ENCODE results near the gene RHBDD2.
A peak's percentile ranks its signal among the peaks of the same experiment; 100 is the strongest.

RHBDD2 gene

DNA sequence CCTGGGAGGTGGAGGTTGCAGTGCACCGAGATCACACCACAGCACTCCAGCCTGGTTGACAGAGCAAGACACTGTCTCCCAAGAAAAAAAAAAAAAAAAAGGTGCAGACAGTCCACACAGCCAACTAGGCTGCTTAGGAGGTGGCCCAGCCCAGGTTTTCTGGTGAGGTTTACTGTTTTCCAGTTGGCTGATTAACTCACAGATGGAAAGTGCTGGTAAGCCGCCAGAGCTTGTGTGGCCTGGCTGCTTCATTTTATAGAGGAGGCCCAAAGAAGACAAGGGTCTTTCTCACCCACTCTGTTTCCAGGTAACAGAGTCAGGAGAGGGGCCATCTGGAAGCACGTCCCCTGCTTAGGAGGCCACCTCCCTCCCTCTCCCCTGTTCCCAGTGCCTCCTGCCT, 6.2 kb downstream of the RHBDD2 start:
- H3K27ac ChIP-seq (ENCODE audit: low read length), result no peak overlapping the region
- H3K27me3 ChIP-seq (ENCODE audit: insufficient read depth, low read length, poor library complexity), result no peaks in the 10 kb centered on the region
- DNase-seq, result no peak
- ATAC-seq (ENCODE audit: insufficient read depth, low read depth), result no peak
- H3K4me2 ChIP-seq (ENCODE audit: insufficient read depth, low read length), result no peak overlapping the region
- peaks cover 81% of the 10 kb centered on the region for H3K36me3 ChIP-seq (ENCODE audit: insufficient read depth, low read length)
- H3K4me1 ChIP-seq (ENCODE audit: insufficient read depth, low read length), result peaks cover 7% of the 10 kb centered on the region
- H4K20me1 ChIP-seq (ENCODE audit: insufficient read depth, low read length), result peaks cover 21% of the 10 kb centered on the region; the same call in 1 of the 2 replicates
- H3K9me3 ChIP-seq (ENCODE audit: insufficient read depth, low read length, severe bottlenecking), result no peaks in the 10 kb centered on the region
- peaks cover 17% of the 10 kb centered on the region for H3K79me2 ChIP-seq (ENCODE audit: insufficient read depth, low read length)
- H3K9ac ChIP-seq (ENCODE audit: low read depth, low read length), result no peak overlapping the region
- no peak overlapping the region for H2AFZ ChIP-seq (ENCODE audit: low read depth, low read length)
- H3K4me3 ChIP-seq (ENCODE audit: low read depth in 1 of 2, low read length in 2 of 2), result no peak overlapping the region
- no peak for TF ChIP-seq EZH2 (IDR thresholded peaks at IDR 0.05; ENCODE audit: borderline replicate concordance, low read depth, low read length, severe bottlenecking)
- TF ChIP-seq, protein P1, sequence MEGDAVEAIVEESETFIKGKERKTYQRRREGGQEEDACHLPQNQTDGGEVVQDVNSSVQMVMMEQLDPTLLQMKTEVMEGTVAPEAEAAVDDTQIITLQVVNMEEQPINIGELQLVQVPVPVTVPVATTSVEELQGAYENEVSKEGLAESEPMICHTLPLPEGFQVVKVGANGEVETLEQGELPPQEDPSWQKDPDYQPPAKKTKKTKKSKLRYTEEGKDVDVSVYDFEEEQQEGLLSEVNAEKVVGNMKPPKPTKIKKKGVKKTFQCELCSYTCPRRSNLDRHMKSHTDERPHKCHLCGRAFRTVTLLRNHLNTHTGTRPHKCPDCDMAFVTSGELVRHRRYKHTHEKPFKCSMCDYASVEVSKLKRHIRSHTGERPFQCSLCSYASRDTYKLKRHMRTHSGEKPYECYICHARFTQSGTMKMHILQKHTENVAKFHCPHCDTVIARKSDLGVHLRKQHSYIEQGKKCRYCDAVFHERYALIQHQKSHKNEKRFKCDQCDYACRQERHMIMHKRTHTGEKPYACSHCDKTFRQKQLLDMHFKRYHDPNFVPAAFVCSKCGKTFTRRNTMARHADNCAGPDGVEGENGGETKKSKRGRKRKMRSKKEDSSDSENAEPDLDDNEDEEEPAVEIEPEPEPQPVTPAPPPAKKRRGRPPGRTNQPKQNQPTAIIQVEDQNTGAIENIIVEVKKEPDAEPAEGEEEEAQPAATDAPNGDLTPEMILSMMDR (IDR thresholded peaks at IDR 0.05; ENCODE audit: borderline replicate concordance, extremely low read depth, low read length, poor library complexity, severe bottlenecking), result no peak

DNA sequence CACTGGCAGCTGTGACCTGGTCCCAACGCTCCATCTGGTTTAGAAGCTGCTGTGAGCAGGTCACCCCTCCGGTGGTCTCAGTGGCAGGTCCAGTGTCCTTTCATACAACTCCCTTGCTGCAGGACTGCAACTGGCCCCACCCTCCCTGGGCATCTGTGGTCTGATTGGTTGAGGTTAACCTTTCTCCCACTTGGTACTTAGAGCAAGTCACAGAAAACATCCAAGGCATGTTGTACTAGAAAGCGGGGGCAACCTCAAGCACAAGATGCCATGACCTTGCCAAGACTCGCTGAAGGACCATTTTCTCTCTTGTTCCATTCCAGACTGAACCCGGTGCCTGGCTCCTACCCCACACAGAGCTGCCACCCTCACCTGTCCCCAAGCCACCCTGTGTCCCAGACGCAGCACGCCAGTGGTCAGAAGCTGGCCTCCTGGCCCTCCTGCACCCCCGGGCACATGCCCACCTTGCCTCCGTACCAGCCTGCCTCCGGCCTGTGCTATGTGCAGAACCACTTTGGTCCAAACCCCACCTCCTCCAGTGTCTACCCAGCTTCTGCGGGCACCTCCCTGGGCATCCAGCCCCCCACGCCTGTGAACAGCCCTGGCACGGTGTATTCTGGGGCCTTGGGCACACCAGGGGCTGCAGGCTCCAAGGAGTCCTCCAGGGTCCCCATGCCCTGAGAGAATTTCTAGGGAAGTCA, 9.0 kb downstream of the RHBDD2 start:
- Histone ChIP-seq H3K9me3 (ENCODE audit: insufficient read depth, low read length, severe bottlenecking) (no peaks in the 10 kb centered on the region), H2AFZ (ENCODE audit: low read depth, low read length) (no peak overlapping the region), H3K9ac (ENCODE audit: low read depth, low read length) (no peak overlapping the region), H3K27me3 (ENCODE audit: insufficient read depth, low read length, poor library complexity) (no peaks in the 10 kb centered on the region), H3K4me2 (ENCODE audit: insufficient read depth, low read length) (no peak overlapping the region), H4K20me1 (ENCODE audit: insufficient read depth, low read length) (peaks cover 21% of the 10 kb centered on the region; the same call in 1 of the 2 replicates), H3K36me3 (ENCODE audit: insufficient read depth, low read length) (peaks cover 55% of the 10 kb centered on the region), H3K27ac (ENCODE audit: low read length) (no peak overlapping the region), H3K4me1 (ENCODE audit: insufficient read depth, low read length) (no peaks in the 10 kb centered on the region), H3K4me3 (ENCODE audit: low read depth in 1 of 2, low read length in 2 of 2) (no peak overlapping the region), H3K79me2 (ENCODE audit: insufficient read depth, low read length) (no peaks in the 10 kb centered on the region)
- no peak for DNase-seq
- ATAC-seq (ENCODE audit: insufficient read depth, low read depth), result no peak
- no peak for TF ChIP-seq EZH2 (IDR thresholded peaks at IDR 0.05; ENCODE audit: borderline replicate concordance, low read depth, low read length, severe bottlenecking)
- TF ChIP-seq, protein P1 (IDR thresholded peaks at IDR 0.05; ENCODE audit: borderline replicate concordance, extremely low read depth, low read length, poor library complexity, severe bottlenecking), result no peak

DNA sequence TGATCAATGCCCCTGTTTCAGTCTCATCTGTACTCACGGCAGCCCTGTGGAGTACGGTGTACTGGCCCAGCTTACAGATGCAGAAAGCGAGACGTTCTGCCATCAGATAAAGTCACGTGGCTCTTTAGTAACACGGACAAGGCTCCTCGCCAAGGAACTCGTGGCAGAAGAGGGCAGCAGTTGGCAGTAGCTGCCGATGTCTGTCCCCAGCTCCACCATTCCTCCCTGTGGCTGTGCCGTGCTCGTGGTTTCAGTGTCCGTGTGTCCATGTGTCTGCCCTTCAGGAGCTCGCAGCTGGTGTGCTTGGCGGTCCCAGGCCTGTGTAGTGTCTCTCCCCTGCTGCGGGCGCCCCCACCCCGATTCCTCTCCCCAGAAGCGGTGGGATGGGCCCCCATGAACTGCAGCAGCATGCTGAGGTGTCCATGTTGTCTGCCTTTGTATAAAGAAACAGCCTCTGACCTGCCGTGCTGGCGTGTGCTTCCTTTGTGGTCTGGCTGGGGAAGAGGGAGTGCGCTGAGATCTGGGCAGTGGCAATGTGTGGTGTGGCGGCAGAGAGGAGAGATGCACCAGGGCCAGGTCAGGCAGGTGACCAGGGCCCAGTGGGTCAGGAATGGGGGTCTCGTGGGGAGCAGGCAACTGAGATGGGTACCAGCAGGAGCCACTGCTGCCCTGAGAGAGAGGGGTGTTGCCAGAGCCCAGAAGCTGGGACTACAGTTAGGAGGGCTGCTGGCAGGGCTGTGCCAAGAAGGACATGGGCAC, 9.8 kb downstream of the RHBDD2 start:
- DNase-seq (no peak), ATAC-seq (ENCODE audit: insufficient read depth, low read depth) (0 out of 3 replicates have a peak, but pooled peaks have one; percentile 13)
- Histone ChIP-seq H3K36me3 (ENCODE audit: insufficient read depth, low read length) (peaks cover 47% of the 10 kb centered on the region), H3K27ac (ENCODE audit: low read length) (no peak overlapping the region), H2AFZ (ENCODE audit: low read depth, low read length) (no peak overlapping the region), H3K9ac (ENCODE audit: low read depth, low read length) (no peak overlapping the region), H3K9me3 (ENCODE audit: insufficient read depth, low read length, severe bottlenecking) (no peaks in the 10 kb centered on the region), H3K4me3 (ENCODE audit: low read depth in 1 of 2, low read length in 2 of 2) (no peak overlapping the region), H4K20me1 (ENCODE audit: insufficient read depth, low read length) (peaks cover 21% of the 10 kb centered on the region; the same call in 1 of the 2 replicates), H3K79me2 (ENCODE audit: insufficient read depth, low read length) (no peaks in the 10 kb centered on the region), H3K27me3 (ENCODE audit: insufficient read depth, low read length, poor library complexity) (no peaks in the 10 kb centered on the region), H3K4me2 (ENCODE audit: insufficient read depth, low read length) (no peak overlapping the region), H3K4me1 (ENCODE audit: insufficient read depth, low read length) (no peaks in the 10 kb centered on the region)
- no peak for TF ChIP-seq EZH2 (IDR thresholded peaks at IDR 0.05; ENCODE audit: borderline replicate concordance, low read depth, low read length, severe bottlenecking)
- TF ChIP-seq, protein P1 (IDR thresholded peaks at IDR 0.05; ENCODE audit: borderline replicate concordance, extremely low read depth, low read length, poor library complexity, severe bottlenecking), result no peak
